K562 (cell line): ENCODE results near the gene ANKRD2. TPM values are rescaled to one million over a fixed set of nuclear protein-coding genes. Genes with fewer than 3 reads are reported as not detected.

ENCODE experiments used
- ATAC-seq: fragments of 200-7000 bp; cut with Tn5 transposase; 3 replicates; pipeline ENCODE4 v1.9.1; 2020; ENCODE audit warnings: moderate library complexity
- BruUV-seq: library from RNA; stranded (reverse); fragments of 400-500 nt; replicated peaks from 2 replicates; lab custom pipeline; 2021; lab: Mats Ljungman, UMichigan
- CTCF ChIA-PET: fragments of 300-600 bp; formaldehyde crosslinking; extraction: SDS; loops from one replicate; lab custom pipeline; 2021; ENCODE audit warnings: low intra/inter-chr PET ratio; lab: Yijun Ruan, JAX
- POLR2A ChIA-PET: fragments of 300-600, 350-650 bp; sonication (Branson Sonifier 250); formaldehyde crosslinking; extraction: SDS; loops from one replicate; lab custom pipeline; 2021; ENCODE audit warnings: antibody characterized with exemption, inconsistent platforms; lab: Yijun Ruan, JAX
- DNase-seq, 4 experiments: peaks; one replicate each; pipeline versions ENCODE4 v3.0.0 to v3.0.0-alpha.2; 2011 to 2018; ENCODE audit warnings: low spot score in 3 of 4, mixed read lengths in 3 of 4; ENCODE audit errors: extremely low read depth in 1 of 4
- FAIRE-seq: peaks from 2 replicates; lab custom pipeline; 2011; peaks lifted over from hg19 to GRCh38; lab: Jason Lieb, UNC
- H2AFZ ChIP-seq: 2 replicates; pipeline ENCODE4 v1.6.0; 2011; ENCODE audit warnings: low read depth, low read length, control low read depth, inconsistent platforms
- H3K27ac ChIP-seq: fragments of 200-600 bp; 3 replicates; pipeline ENCODE4 v1.8.0; 2011; ENCODE audit warnings: low read depth, mild to moderate bottlenecking, control low read depth, inconsistent platforms, low read length, moderate library complexity, mixed read lengths; ENCODE audit errors: extremely low read depth
- H3K27me3 ChIP-seq, 2 experiments: fragments of 300-600 bp in 1 of 2; 2 replicates in 1 of 2; 3 replicates in 1 of 2; pipeline versions ENCODE4 v1.6.0 to v1.8.0; 2011; ENCODE audit warnings: inconsistent platforms in 2 of 2, low read length in 2 of 2, mild to moderate bottlenecking in 1 of 2, mixed read lengths in 1 of 2, moderate library complexity in 1 of 2; ENCODE audit not compliant: control insufficient read depth in 2 of 2, insufficient read depth in 2 of 2
- H3K36me3 ChIP-seq: fragments of 300-600 bp; 3 replicates; pipeline ENCODE4 v1.8.0; 2011; ENCODE audit warnings: mild to moderate bottlenecking, low read length, inconsistent platforms; ENCODE audit not compliant: control insufficient read depth, insufficient read depth
- H3K4me1 ChIP-seq, 2 experiments: fragments of 200-600 bp in 1 of 2; replicated peaks in 1 of 2; 2 replicates in 1 of 2; 3 replicates in 1 of 2; pipeline versions ENCODE4 v1.5.1 to v1.8.0; 2011; ENCODE audit warnings: inconsistent platforms in 2 of 2, low read length in 2 of 2, mild to moderate bottlenecking in 1 of 2, mixed read lengths in 1 of 2, moderate library complexity in 1 of 2; ENCODE audit not compliant: control insufficient read depth in 2 of 2, insufficient read depth in 2 of 2
- H3K4me2 ChIP-seq: 2 replicates; pipeline ENCODE4 v1.6.1; 2011; ENCODE audit warnings: low read length, control low read depth, inconsistent platforms, mixed read lengths; ENCODE audit not compliant: insufficient read depth
- H3K4me3 ChIP-seq: fragments of 200-600 bp; sonication (generic), shearing (Covaris generic); 2 replicates; pipeline ENCODE4 v1.5.1; 2016; ENCODE audit warnings: control low read depth, inconsistent platforms
- H3K79me2 ChIP-seq: fragments of 200-600 bp; 3 replicates; pipeline ENCODE4 v1.8.0; 2011; ENCODE audit warnings: low read length, inconsistent platforms; ENCODE audit not compliant: control insufficient read depth, insufficient read depth
- H3K9ac ChIP-seq, 2 experiments: 2 replicates each; pipeline versions ENCODE4 v1.6.0 to v1.6.1; 2011; ENCODE audit warnings: low read depth in 2 of 2, low read length in 2 of 2, control low read depth in 1 of 2, inconsistent platforms in 1 of 2, mild to moderate bottlenecking in 1 of 2, mixed read lengths in 1 of 2; ENCODE audit not compliant: insufficient read depth in 1 of 2
- H3K9me1 ChIP-seq: one replicate; pipeline ENCODE4 v1.6.0; 2011; ENCODE audit warnings: inconsistent platforms, mild to moderate bottlenecking, low read length, moderate library complexity; ENCODE audit not compliant: control insufficient read depth, insufficient read depth
- H3K9me3 ChIP-seq: replicated peaks from 2 replicates; pipeline ENCODE4 v1.5.1; 2011; ENCODE audit warnings: low read depth, low read length, inconsistent platforms; ENCODE audit not compliant: control insufficient read depth, insufficient read depth
- H4K20me1 ChIP-seq: replicated peaks from 2 replicates; pipeline ENCODE4 v1.6.1; 2011; ENCODE audit warnings: low read length, inconsistent platforms, mixed read lengths; ENCODE audit not compliant: control insufficient read depth, insufficient read depth
- FOXK2 ChIP-seq, 2 experiments: fragments of 450-650 bp; IDR thresholded peaks in 1 of 2; conservative IDR thresholded peaks in 1 of 2; 2 replicates each; pipeline ENCODE4 v1.6.1; 2016; ENCODE audit warnings: low read depth in 2 of 2, mild to moderate bottlenecking in 1 of 2
- SRF ChIP-seq, 2 experiments: fragments of 250-450, 450-650 bp in 1 of 2; sonication (Bioruptor Pico) in 1 of 2; sonication (generic) in 1 of 2; formaldehyde crosslinking; IDR thresholded peaks; 2 replicates each; pipeline versions ENCODE4 v1.5.0 to v1.5.1; 2020 to 2022; ENCODE audit warnings: mild to moderate bottlenecking in 1 of 2, missing genetic modification reagents in 1 of 2
- WGBS: fragments of 100-300 bp; shearing (Covaris generic); methylation state at CpG from one replicate; pipeline ENCODE4 v1.1.6; 2016; ENCODE audit warnings: low coverage, mixed read lengths; ENCODE audit not compliant: insufficient coverage; ENCODE audit errors: missing lambda C conversion rate; 5-methylcytosine and 5-hydroxymethylcytosine counted together
- in situ Hi-C: fragments of 300-500 bp; cut with MboI; formaldehyde crosslinking; loops from 4 replicates; pipeline ENCODE4 v1.15.0; 2018; ENCODE audit warnings: inconsistent platforms, mixed read lengths
- intact Hi-C: fragments of 100-400 bp; cut with micrococcal nuclease; formaldehyde crosslinking; loops from 2 replicates; pipeline ENCODE4 v1.14.2; 2022
- polyA plus RNA-seq, 8 experiments: library from polyadenylated mRNA; depleted of rRNA in 4 of 8; stranded (reverse) in 5 of 8; unstranded in 3 of 8; fragments of >200 nt; fragmentation: Nextera tagmentation in 2 of 8; fragmentation: Illumina TruSeq in 1 of 8; extraction: Ambion mirVana in 2 of 8; extraction: Trizol in 1 of 8; gene quantifications; 2 replicates each; pipeline versions ENCODE4 v1.2.1 to v1.2.3, GENCODE V29; 2011 to 2014; ENCODE audit warnings: inconsistent platforms in 1 of 8, missing spikeins in 1 of 8
- total RNA-seq, 7 experiments: library from RNA; depleted of rRNA in 6 of 7; stranded (reverse); fragments of >200 nt in 6 of 7; fragmentation: Illumina TruSeq in 2 of 7; extraction: Trizol in 2 of 7; gene quantifications; 2 replicates each; pipeline versions ENCODE4 v1.2.1 to v1.2.3, GENCODE V29; 2011 to 2021; ENCODE audit warnings: low replicate concordance in 1 of 7
- TF ChIP-seq, protein P1 (sequence below): fragments of 250-450 bp; sonication (Bioruptor Pico); IDR thresholded peaks from 2 replicates; pipeline ENCODE4 v1.5.0; 2020; ENCODE audit warnings: mild to moderate bottlenecking
- TF ChIP-seq, protein P2 (sequence below): fragments of 450-650 bp; IDR thresholded peaks from 2 replicates; pipeline ENCODE4 v1.7.1; 2018; ENCODE audit warnings: mild to moderate bottlenecking, low read depth; ENCODE audit not compliant: partially characterized antibody

The ANKRD2 gene
- total and polyA plus RNA-seq, 9 of the 15 experiments (the other 6 are each of a cell fraction or from before 2014, with no cell fraction given) = not detected

DNA sequence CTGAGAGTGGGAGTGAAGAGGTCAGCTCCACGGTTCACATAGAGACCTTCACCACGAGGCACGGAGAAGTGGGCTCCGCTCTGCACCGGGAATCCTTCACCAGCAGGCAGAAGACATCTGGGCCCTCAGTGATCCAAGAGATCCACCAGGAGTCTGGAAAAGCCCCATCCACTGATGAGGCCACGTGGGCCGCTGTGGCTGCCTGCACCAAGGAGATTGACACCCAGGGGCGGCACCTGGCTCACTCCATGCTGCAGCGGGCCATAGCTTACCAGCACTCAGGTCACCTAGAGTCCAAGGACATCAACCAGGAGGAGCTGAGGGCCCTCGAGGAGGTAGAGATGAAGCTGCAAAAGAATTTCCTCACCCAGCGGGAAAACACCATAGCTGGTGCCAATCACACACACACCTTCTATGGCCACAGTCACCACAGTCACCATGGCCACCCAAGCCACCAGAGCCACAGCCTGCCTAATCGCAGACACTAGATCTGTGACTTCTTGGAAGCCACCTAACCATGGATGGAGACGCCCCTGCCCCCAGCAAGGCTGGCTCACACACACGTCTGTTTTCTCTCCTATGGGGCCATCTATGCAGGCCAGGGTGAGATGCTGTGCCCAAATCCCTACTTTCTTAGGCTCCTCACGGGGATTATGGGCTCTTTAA, 17.6 kb downstream of the ANKRD2 start:
- Histone ChIP-seq H3K27ac (no peak overlapping the region), H3K4me1 (no peaks in the 10 kb centered on the region; a peak in 2 of 5 replicates), H3K27me3 (no peaks in the 10 kb centered on the region)
- CTCF ChIA-PET = no interaction called here
- no peak for TF ChIP-seq FOXK2 (conservative IDR thresholded peaks at IDR 0.05 in 1 of 2, IDR thresholded peaks at IDR 0.05 in 1 of 2; ENCODE audit: low read depth in 2 of 2)
- TF ChIP-seq, protein P1, sequence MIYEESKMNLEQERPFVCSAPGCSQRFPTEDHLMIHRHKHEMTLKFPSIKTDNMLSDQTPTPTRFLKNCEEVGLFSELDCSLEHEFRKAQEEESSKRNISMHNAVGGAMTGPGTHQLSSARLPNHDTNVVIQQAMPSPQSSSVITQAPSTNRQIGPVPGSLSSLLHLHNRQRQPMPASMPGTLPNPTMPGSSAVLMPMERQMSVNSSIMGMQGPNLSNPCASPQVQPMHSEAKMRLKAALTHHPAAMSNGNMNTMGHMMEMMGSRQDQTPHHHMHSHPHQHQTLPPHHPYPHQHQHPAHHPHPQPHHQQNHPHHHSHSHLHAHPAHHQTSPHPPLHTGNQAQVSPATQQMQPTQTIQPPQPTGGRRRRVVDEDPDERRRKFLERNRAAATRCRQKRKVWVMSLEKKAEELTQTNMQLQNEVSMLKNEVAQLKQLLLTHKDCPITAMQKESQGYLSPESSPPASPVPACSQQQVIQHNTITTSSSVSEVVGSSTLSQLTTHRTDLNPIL = no peak
- TF ChIP-seq, protein P2, sequence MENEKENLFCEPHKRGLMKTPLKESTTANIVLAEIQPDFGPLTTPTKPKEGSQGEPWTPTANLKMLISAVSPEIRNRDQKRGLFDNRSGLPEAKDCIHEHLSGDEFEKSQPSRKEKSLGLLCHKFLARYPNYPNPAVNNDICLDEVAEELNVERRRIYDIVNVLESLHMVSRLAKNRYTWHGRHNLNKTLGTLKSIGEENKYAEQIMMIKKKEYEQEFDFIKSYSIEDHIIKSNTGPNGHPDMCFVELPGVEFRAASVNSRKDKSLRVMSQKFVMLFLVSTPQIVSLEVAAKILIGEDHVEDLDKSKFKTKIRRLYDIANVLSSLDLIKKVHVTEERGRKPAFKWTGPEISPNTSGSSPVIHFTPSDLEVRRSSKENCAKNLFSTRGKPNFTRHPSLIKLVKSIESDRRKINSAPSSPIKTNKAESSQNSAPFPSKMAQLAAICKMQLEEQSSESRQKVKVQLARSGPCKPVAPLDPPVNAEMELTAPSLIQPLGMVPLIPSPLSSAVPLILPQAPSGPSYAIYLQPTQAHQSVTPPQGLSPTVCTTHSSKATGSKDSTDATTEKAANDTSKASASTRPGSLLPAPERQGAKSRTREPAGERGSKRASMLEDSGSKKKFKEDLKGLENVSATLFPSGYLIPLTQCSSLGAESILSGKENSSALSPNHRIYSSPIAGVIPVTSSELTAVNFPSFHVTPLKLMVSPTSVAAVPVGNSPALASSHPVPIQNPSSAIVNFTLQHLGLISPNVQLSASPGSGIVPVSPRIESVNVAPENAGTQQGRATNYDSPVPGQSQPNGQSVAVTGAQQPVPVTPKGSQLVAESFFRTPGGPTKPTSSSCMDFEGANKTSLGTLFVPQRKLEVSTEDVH = no peak
- no peak for TF ChIP-seq SRF (CRISPR knock-in tag; IDR thresholded peaks at IDR 0.05)
- TF ChIP-seq, all 486 proteins: peak for 0
- no peak for DNase-seq
- no peaks in the 10 kb centered on the region for H3K36me3 ChIP-seq
- no peaks in the 10 kb centered on the region for H4K20me1 ChIP-seq
- peak overlapping the region in 1 of 2 experiments; percentile 26; a peak in 1 of 4 replicates for H3K9ac ChIP-seq
- H3K4me3 ChIP-seq = no peak overlapping the region
- no peak overlapping the region for H2AFZ ChIP-seq
- no peak for FAIRE-seq
- in situ Hi-C loops = no loop called here
- no peaks in the 10 kb centered on the region for H3K79me2 ChIP-seq
- BruUV-seq = no TSS peak
- intact Hi-C loops = no loop called here
- no peaks in the 10 kb centered on the region for H3K9me1 ChIP-seq
- no peak overlapping the region for H3K4me2 ChIP-seq
- no peak for ATAC-seq
- POLR2A ChIA-PET = interaction anchor here (0.8 kb wide), 1 partner anchor 39 kb away, joined by 3 read pairs; no protein-coding TSS in a partner anchor
- H3K9me3 ChIP-seq = no peaks in the 10 kb centered on the region
- 42% methylated on average over 15 of the region's 15 CpGs for WGBS
